Uterus (tissue), 4 donors: ENCODE data around the gene ANKRD6. TPM values are rescaled to one million over a fixed set of nuclear protein-coding genes. Genes with fewer than 3 reads are reported as not detected.

Source experiments
- DNase-seq, 2 donors: peaks; one replicate each; pipeline ENCODE4 v3.0.0-alpha.2; 2019 to 2020
- H3K27ac ChIP-seq, 2 donors: fragments of 200-600 bp; sonication (generic); 1 replicate in 1 of 2; 2 replicates in 1 of 2; pipeline ENCODE4 v1.5.1; 2016 to 2018
- H3K27me3 ChIP-seq, 2 donors: fragments of 200-600 bp; sonication (generic); one replicate each; pipeline ENCODE4 v1.5.1; 2018 to 2019; ENCODE audit warnings: control low read depth in 1 of 2
- H3K36me3 ChIP-seq, 2 donors: fragments of 200-600 bp; sonication (generic); one replicate each; pipeline ENCODE4 v1.5.1; 2019; ENCODE audit warnings: control low read depth in 1 of 2
- H3K4me1 ChIP-seq, 2 donors: fragments of 200-600 bp; sonication (generic); one replicate each; pipeline ENCODE4 v1.5.1; 2018 to 2019; ENCODE audit warnings: control low read depth in 1 of 2
- H3K4me3 ChIP-seq, 2 donors: fragments of 200-600 bp; sonication (generic); 1 replicate in 1 of 2; 2 replicates in 1 of 2; pipeline ENCODE4 v1.5.1; 2018 to 2019; ENCODE audit warnings: mild to moderate bottlenecking in 1 of 2
- H3K9me3 ChIP-seq, 2 donors: fragments of 200-600 bp; sonication (generic); one replicate each; pipeline ENCODE4 v1.5.1; 2019; ENCODE audit warnings: control low read depth in 1 of 2
- POLR2A ChIP-seq, 2 donors: fragments of 450-650 bp; IDR thresholded peaks; one replicate each; pipeline ENCODE4 v1.6.1; 2016; ENCODE audit warnings: antibody characterized with exemption in 2 of 2, mild to moderate bottlenecking in 1 of 2, moderate library complexity in 1 of 2
- intact Hi-C: fragments of 100-400 bp; cut with DNase I; formaldehyde crosslinking; loops from one replicate; pipeline ENCODE4 v1.15.1; 2023; ENCODE audit warnings: low total_unique reads
- total RNA-seq, 4 donors: library from RNA; depleted of rRNA in 3 of 4; stranded (reverse); fragments of >200 nt in 3 of 4; gene quantifications; one replicate each; pipeline versions ENCODE4 v1.1.0 to v1.2.4, GENCODE V29; 2014 to 2023
- TF ChIP-seq, protein P1 (sequence below), 4 experiments: fragments of 200-600 bp in 2 of 4; fragments of 450-650 bp in 2 of 4; sonication (generic) in 2 of 4; IDR thresholded peaks; one replicate each; pipeline ENCODE4 v1.5.1; 2016 to 2019; ENCODE audit warnings: antibody characterized with exemption in 4 of 4, mild to moderate bottlenecking in 2 of 4, moderate library complexity in 1 of 4
- donor health status: DM: yes; HTN: yes; CAD: no.

Gene ANKRD6
- total RNA-seq, 4 donors from 2014 or later, result 6.7 to 32.6 (median 24.5) TPM

DNA sequence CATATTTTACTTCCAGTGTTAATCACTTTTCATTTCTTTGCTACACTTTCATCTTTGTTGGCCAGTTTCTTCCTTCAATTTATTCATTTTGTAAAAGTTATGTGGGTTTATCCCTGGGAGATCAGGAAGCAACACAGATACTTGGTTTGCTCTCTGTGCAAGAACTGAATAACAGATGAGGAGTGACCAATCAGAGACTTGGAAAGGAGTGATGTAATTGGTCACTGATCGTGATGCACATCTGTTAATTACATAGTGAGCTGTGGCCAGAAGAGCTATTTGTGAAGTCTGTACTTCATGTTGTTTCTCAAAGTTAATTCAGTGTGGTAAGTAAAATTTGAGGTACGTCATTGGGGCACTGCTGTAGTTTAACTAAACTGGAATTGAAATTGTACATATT lies 21.3 kb downstream of the ANKRD6 start:
- Histone ChIP-seq H3K36me3 (no peaks in the 10 kb centered on the region), H3K27ac (no peak overlapping the region), H3K4me1 (no peaks in the 10 kb centered on the region), H3K4me3 (no peak overlapping the region), H3K9me3 (no peaks in the 10 kb centered on the region), H3K27me3 (no peaks in the 10 kb centered on the region)
- no peak for DNase-seq
- TF ChIP-seq, protein P1, sequence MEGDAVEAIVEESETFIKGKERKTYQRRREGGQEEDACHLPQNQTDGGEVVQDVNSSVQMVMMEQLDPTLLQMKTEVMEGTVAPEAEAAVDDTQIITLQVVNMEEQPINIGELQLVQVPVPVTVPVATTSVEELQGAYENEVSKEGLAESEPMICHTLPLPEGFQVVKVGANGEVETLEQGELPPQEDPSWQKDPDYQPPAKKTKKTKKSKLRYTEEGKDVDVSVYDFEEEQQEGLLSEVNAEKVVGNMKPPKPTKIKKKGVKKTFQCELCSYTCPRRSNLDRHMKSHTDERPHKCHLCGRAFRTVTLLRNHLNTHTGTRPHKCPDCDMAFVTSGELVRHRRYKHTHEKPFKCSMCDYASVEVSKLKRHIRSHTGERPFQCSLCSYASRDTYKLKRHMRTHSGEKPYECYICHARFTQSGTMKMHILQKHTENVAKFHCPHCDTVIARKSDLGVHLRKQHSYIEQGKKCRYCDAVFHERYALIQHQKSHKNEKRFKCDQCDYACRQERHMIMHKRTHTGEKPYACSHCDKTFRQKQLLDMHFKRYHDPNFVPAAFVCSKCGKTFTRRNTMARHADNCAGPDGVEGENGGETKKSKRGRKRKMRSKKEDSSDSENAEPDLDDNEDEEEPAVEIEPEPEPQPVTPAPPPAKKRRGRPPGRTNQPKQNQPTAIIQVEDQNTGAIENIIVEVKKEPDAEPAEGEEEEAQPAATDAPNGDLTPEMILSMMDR (IDR thresholded peaks at IDR 0.05), result no peak
- no peak for TF ChIP-seq POLR2A (IDR thresholded peaks at IDR 0.05)
- intact Hi-C loops, result no loop called here

DNA sequence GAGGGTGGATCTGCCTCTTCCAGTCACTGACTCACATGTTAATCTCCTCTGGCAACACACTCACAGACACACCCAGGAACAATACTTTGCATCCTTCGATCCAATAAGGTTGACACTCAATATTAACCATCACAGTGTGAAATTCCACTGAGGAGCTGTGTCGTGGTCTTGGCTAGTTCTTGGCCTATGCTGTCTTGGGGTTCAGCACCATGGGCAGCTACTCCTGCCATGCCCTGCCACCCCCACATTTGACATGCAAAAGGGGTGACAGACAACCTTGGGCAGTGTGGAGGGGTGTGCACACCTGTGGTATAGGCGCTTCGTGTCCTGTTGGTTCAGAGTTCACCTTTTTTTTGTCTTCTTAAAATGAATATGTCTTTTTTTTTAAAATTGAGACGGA lies 25.8 kb downstream of the ANKRD6 start:
- no peaks in the 10 kb centered on the region for H3K36me3 ChIP-seq
- TF ChIP-seq, protein P1 (IDR thresholded peaks at IDR 0.05), result no peak
- no peak for TF ChIP-seq POLR2A (IDR thresholded peaks at IDR 0.05)
- no peaks in the 10 kb centered on the region for H3K4me1 ChIP-seq
- DNase-seq, result no peak
- H3K4me3 ChIP-seq, result no peak overlapping the region
- H3K27ac ChIP-seq, result no peak overlapping the region
- intact Hi-C loops, result no loop called here
- no peaks in the 10 kb centered on the region for H3K9me3 ChIP-seq
- no peaks in the 10 kb centered on the region for H3K27me3 ChIP-seq

DNA sequence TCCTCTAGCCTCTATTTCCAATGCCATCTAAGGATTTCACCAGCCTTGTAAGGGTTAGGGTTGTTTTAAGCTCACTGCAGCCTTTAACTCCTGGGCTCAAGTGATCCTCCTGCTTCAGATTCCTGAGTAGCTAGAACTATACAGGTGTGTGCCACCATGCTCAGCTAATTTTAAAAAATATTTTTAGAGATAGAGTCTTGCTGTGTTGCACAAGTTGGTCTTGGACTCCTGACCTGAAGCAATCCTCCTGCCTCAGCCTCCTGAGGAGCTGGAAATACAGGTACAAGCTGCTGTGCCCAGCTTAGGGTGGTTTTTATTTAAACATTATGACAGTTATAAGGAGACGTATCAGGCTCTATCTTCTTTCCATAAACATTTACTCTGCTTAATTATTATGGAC lies 26.5 kb downstream of the ANKRD6 start:
- H3K36me3 ChIP-seq, result no peaks in the 10 kb centered on the region
- no peaks in the 10 kb centered on the region for H3K4me1 ChIP-seq
- no peak for TF ChIP-seq POLR2A (IDR thresholded peaks at IDR 0.05)
- TF ChIP-seq, protein P1 (IDR thresholded peaks at IDR 0.05), result no peak
- H3K9me3 ChIP-seq, result no peaks in the 10 kb centered on the region
- intact Hi-C loops, result no loop called here
- DNase-seq, result no peak
- H3K27me3 ChIP-seq, result no peaks in the 10 kb centered on the region
- no peak overlapping the region for H3K27ac ChIP-seq
- H3K4me3 ChIP-seq, result no peak overlapping the region

DNA sequence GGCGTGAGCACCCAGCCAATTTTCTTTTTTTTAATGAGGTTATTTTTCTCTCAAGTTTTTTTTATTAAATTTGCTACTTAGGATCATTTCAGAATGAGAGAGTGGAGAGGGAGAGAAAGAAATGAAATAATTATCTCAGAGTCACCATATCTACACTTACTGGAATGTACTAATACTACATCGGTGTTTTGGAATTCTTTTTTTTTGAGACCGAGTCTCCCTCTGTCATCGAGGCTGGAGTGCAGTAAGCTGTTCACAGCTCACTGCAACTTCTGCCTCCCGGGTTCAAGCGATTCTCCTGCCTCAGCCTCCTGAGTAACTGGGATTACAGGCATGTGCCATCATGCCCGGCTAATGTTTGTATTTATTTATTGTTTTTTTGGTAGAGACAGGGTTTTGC lies 27.8 kb downstream of the ANKRD6 start:
- intact Hi-C loops, result no loop called here
- Histone ChIP-seq H3K9me3 (no peaks in the 10 kb centered on the region), H3K4me1 (no peaks in the 10 kb centered on the region), H3K4me3 (no peak overlapping the region), H3K27ac (no peak overlapping the region), H3K27me3 (no peaks in the 10 kb centered on the region), H3K36me3 (no peaks in the 10 kb centered on the region)
- no peak for DNase-seq
- TF ChIP-seq, protein P1 (IDR thresholded peaks at IDR 0.05), result no peak
- no peak for TF ChIP-seq POLR2A (IDR thresholded peaks at IDR 0.05)

DNA sequence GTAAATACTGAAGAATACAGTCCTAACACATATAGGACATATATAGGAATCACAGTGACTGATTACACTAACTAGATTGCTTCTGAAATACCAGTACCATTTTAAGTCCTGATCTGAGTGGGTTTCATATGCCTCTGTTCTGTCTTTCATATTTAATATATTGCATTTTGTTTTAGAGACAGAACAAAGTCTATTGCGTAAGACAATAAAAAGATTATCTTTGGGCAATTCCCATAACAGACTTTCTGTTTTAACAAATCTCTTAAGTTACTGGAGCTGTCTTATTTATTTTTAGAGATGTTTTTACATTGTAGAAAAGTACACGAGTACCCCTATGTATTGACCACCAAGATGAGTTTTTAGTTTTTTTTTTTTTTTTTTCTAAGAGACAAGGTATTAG lies 29.6 kb downstream of the ANKRD6 start:
- Histone ChIP-seq H3K36me3 (no peaks in the 10 kb centered on the region), H3K4me3 (no peak overlapping the region), H3K27me3 (no peaks in the 10 kb centered on the region), H3K4me1 (no peaks in the 10 kb centered on the region), H3K27ac (no peak overlapping the region), H3K9me3 (no peaks in the 10 kb centered on the region)
- TF ChIP-seq, protein P1 (IDR thresholded peaks at IDR 0.05), result no peak
- no peak for TF ChIP-seq POLR2A (IDR thresholded peaks at IDR 0.05)
- no peak for DNase-seq
- intact Hi-C loops, result no loop called here
